ENCODE data around the gene MTFP1. TPM values are rescaled to one million over a fixed set of nuclear protein-coding genes. Genes with fewer than 3 reads are reported as not detected.
"Not testable (repeated sequence)": the region's sequence is repeated elsewhere in the genome, so short reads cannot be mapped to it uniquely, and the experiment has no call there.

MTFP1 gene
- total and polyA plus RNA-seq, 9 donors = 1.7 to 10.9 (median 6.3) TPM

DNA sequence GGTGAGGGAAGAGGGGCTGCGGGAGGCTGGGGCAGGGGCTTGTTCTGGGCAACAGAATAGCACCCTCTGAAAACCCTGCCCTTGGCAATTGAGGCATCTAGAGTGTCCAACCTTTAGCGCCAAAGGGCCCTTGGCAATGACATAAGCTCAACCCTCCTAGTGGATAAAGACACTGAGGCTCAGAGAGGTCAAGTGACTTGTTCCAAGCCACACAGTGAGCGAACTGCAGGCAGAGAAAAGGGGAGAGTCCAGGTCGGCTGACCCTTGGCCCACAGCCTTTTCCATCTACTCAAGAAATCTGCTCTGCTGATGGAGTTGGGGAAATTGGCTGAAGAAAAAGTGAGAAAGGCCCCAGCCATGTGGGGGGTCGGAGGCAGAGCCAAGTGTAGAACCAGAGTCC lies 25.9 kb upstream of the MTFP1 start:
- Histone ChIP-seq H3K27me3 (no peaks in the 10 kb centered on the region), H3K36me3 (no peaks in the 10 kb centered on the region), H3K4me1 (ENCODE audit: insufficient read depth) (peaks cover 9% of the 10 kb centered on the region), H3K27ac (no peak overlapping the region), H3K9me3 (no peaks in the 10 kb centered on the region), H3K4me3 (no peak overlapping the region)
- intact Hi-C loops (cut with DNase I) = loop anchor here in 1 of 4 donors (10.0 kb wide), 1 partner anchor 295 kb away; no protein-coding TSS in a partner anchor
- DNase-seq = no peak
- TF ChIP-seq POLR2A (IDR thresholded peaks at IDR 0.05) (no peak), EP300 (IDR thresholded peaks at IDR 0.05) (no peak)
- TF ChIP-seq, protein P1, sequence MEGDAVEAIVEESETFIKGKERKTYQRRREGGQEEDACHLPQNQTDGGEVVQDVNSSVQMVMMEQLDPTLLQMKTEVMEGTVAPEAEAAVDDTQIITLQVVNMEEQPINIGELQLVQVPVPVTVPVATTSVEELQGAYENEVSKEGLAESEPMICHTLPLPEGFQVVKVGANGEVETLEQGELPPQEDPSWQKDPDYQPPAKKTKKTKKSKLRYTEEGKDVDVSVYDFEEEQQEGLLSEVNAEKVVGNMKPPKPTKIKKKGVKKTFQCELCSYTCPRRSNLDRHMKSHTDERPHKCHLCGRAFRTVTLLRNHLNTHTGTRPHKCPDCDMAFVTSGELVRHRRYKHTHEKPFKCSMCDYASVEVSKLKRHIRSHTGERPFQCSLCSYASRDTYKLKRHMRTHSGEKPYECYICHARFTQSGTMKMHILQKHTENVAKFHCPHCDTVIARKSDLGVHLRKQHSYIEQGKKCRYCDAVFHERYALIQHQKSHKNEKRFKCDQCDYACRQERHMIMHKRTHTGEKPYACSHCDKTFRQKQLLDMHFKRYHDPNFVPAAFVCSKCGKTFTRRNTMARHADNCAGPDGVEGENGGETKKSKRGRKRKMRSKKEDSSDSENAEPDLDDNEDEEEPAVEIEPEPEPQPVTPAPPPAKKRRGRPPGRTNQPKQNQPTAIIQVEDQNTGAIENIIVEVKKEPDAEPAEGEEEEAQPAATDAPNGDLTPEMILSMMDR (IDR thresholded peaks at IDR 0.05) = no peak
- WGBS, 3 donors = 75 to 78% (median 76%) methylated on average over 5 of the region's 5 CpGs

DNA sequence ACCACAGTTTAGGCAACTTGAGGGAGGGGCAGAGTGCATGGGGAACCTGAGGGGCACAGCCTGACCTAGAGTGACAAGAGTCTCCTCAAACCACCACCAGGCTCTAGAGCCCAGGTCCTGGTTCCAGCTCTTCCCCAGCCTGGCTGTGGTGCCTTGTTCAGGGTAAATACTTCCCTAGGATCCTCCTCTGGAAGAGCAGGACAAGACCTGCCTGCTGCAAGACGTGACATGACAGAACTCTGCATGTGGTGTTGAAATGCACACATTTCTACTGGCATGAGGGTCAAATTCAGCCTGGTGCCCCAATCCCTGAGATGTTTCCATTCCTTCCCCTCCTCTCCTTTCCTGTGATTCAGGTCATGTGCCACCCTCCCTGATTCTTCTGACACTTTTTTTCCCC lies 25.4 kb upstream of the MTFP1 start:
- H3K27ac ChIP-seq = no peak overlapping the region
- 54 to 94% (median 88%) methylated on average over 1 of the region's 1 CpG for WGBS, 3 donors

DNA sequence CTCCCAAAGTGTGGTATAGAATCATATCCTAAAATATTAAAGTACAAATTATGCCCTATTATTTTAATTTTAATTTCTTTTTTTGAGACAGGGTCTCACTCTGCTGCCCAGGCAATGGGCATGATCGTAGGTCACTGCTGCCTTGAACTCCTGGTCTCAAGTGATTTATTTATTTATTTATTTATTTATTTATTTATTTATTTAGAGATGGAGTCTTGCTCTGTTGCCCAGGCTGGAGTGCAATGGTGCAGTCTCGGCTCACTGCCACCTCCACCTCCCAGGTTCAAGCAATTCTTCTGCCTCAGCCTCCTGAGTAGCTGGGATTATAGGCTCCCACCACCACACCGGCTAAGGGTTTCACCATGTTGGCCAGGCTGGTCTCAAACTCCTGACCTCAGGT lies 24.5 kb upstream of the MTFP1 start:
- intact Hi-C loops (cut with DNase I); H3K4me3 ChIP-seq; H3K9me3 ChIP-seq; H3K4me1 ChIP-seq (ENCODE audit: insufficient read depth); DNase-seq; H3K27ac ChIP-seq; H3K36me3 ChIP-seq; H3K27me3 ChIP-seq: not testable (repeated sequence)
- 93 to 96% (median 95%) methylated on average over 3 of the region's 3 CpGs for WGBS, 3 donors

More for the DNA sequence above, 25.4 kb upstream of the MTFP1 start:
- H3K27me3 ChIP-seq = no peaks in the 10 kb centered on the region
- H3K4me1 ChIP-seq (ENCODE audit: insufficient read depth) = peaks cover 9% of the 10 kb centered on the region
- no peak overlapping the region for H3K4me3 ChIP-seq
- TF ChIP-seq POLR2A (IDR thresholded peaks at IDR 0.05) = no peak
- TF ChIP-seq, protein P1 (IDR thresholded peaks at IDR 0.05) = no peak
- TF ChIP-seq EP300 (IDR thresholded peaks at IDR 0.05) = no peak
- H3K9me3 ChIP-seq = no peaks in the 10 kb centered on the region
- no peak for DNase-seq
- intact Hi-C loops (cut with DNase I) = no loop called here
- no peaks in the 10 kb centered on the region for H3K36me3 ChIP-seq

DNA sequence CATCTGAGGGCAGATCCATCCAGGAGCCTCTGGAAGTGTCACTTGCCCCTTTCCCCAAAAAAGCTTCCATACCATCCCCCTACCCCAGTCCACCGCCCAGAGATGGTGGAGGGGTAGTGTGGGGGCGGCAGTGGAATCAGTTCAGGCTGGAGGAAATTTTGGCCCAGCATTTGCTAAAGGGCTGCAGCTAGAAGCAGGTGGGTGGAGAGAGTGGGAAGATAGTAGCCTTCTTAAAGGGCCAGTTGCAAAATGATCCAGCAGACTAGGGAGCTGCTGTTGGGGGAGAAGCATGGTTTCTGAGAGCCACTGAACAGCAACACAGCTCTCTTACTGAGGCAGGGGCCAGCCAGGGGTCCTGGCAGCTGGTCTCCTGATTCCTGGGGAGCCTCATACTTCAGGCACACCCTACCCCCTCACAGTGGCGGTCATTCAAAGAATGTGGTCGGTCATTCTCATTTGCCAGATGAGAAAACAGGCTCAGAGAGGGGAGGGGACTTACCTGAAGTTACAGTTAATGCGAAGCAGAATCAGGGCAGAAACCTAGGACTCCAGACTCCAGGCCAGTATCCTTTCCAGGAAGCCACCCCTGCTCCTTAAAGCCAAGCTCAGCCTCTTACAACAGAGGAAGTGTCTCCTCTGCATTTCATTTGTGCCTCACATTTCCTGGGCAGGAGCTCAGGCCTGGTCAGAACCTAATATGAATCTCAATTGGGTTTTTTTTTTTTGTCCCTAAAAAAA lies 23.4 kb upstream of the MTFP1 start:
- intact Hi-C loops (cut with DNase I) = no loop called here
- no peaks in the 10 kb centered on the region for H3K27me3 ChIP-seq
- TF ChIP-seq, protein P1 (IDR thresholded peaks at IDR 0.05) = no peak
- TF ChIP-seq EP300 (IDR thresholded peaks at IDR 0.05) = no peak
- no peak for TF ChIP-seq POLR2A (IDR thresholded peaks at IDR 0.05)
- H3K9me3 ChIP-seq = no peaks in the 10 kb centered on the region
- peaks cover 9% of the 10 kb centered on the region for H3K4me1 ChIP-seq (ENCODE audit: insufficient read depth)
- H3K27ac ChIP-seq = no peak overlapping the region
- no peaks in the 10 kb centered on the region for H3K36me3 ChIP-seq
- WGBS, 3 donors = 46 to 51% (median 50%) methylated on average over 5 of the region's 5 CpGs
- no peak for DNase-seq
- H3K4me3 ChIP-seq = no peak overlapping the region

DNA sequence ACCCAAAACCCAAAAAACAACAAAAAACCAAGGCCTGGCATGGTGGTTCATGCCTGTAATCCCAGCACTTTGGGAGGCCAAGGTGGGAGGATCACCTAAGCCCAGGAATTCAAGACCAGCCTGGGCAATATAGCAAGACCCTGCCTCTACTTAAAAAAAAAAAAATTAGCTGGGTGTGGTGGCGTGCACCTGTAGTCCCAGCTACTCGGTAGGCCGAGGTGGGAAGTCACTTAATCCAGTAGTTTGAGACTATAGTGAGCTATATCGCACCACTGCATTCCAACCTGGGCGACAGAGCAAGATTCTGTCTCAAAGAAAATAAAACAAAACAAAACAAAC lies 22.8 kb upstream of the MTFP1 start:
- H3K27me3 ChIP-seq; DNase-seq; H3K4me1 ChIP-seq (ENCODE audit: insufficient read depth); H3K27ac ChIP-seq; H3K36me3 ChIP-seq; H3K9me3 ChIP-seq; H3K4me3 ChIP-seq; intact Hi-C loops (cut with DNase I): not testable (repeated sequence)
- 86 to 95% (median 94%) methylated on average over 5 of the region's 5 CpGs for WGBS, 3 donors
